ENCODE results near the gene TMEM63A. TPM values are rescaled to one million over a fixed set of nuclear protein-coding genes. Genes with fewer than 3 reads are reported as not detected.

The TMEM63A gene
- polyA plus RNA-seq, 2 of the 4 experiments (the other 2 are of a cell fraction): 7.5 to 9.5 TPM

GRCh38 chr1:225892307-225892706 is 10.1 kb upstream of the TMEM63A start:
- no peak overlapping the region for H3K27ac ChIP-seq
- FAIRE-seq: no peak
- ATAC-seq: no peak
- CTCF ChIA-PET: interaction anchor here (1.8 to 19.4 kb wide), 2 partner anchors 10 to 15 kb away, joined by 7 to 207 read pairs; partner anchors contain the start of gene TMEM63A
- WGBS (ENCODE audit: missing lambda C conversion rate): 79% methylated on average over 6 of the region's 6 CpGs
- no peak overlapping the region for H3K4me2 ChIP-seq
- POLR2A ChIA-PET: no interaction called here
- TF ChIP-seq ZSCAN20 (CRISPR knock-in tag; IDR thresholded peaks at IDR 0.05) (no peak), HEYL (CRISPR knock-in tag; IDR thresholded peaks at IDR 0.05) (no peak), NR3C1 (IDR thresholded peaks at IDR 0.05) (no peak), KDM5A (IDR thresholded peaks at IDR 0.05) (no peak), FOXS1 (CRISPR knock-in tag; IDR thresholded peaks at IDR 0.05) (no peak), POLR2AphosphoS2 (conservative IDR thresholded peaks at IDR 0.05; ENCODE audit: low read length) (no peak)
- TF ChIP-seq, protein P1, sequence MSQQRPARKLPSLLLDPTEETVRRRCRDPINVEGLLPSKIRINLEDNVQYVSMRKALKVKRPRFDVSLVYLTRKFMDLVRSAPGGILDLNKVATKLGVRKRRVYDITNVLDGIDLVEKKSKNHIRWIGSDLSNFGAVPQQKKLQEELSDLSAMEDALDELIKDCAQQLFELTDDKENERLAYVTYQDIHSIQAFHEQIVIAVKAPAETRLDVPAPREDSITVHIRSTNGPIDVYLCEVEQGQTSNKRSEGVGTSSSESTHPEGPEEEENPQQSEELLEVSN (IDR thresholded peaks at IDR 0.05; ENCODE audit: borderline replicate concordance, low read depth): no peak
- H3K9me3 ChIP-seq: no peaks in the 10 kb centered on the region
- no peak for DNase-seq (ENCODE audit: low read depth in 1 of 2, low spot score in 1 of 2)
- H3K4me1 ChIP-seq: peaks cover 35% of the 10 kb centered on the region
- H3K4me3 ChIP-seq: no peak overlapping the region

GRCh38 chr1:225891229-225891972 is 9.2 kb upstream of the TMEM63A start:
- DNase-seq (ENCODE audit: low read depth in 1 of 2, low spot score in 1 of 2): peak in 1 of 2 experiments; percentile 36
- Histone ChIP-seq H3K27ac (peak overlapping the region in 1 of 2 experiments; percentile 22; a peak in 1 of 6 replicates), H3K4me2 (no peak overlapping the region), H3K4me1 (peaks cover 33% of the 10 kb centered on the region), H3K9me3 (no peaks in the 10 kb centered on the region), H3K4me3 (no peak overlapping the region)
- ChIA-PET POLR2A (interaction anchor here (1.6 kb wide), 1 partner anchor 9 kb away, joined by 4 read pairs; the partner anchor contains the start of gene TMEM63A), CTCF (interaction anchor here (1.1 to 19.4 kb wide), 4 partner anchors 9 to 417 kb away, joined by 3 to 207 read pairs (median 5); partner anchors contain the start of gene TMEM63A)
- no peak for FAIRE-seq
- TF ChIP-seq, protein P1 (IDR thresholded peaks at IDR 0.05; ENCODE audit: borderline replicate concordance, low read depth): no peak
- no peak for TF ChIP-seq NPAS2 (CRISPR knock-in tag; IDR thresholded peaks at IDR 0.05; ENCODE audit: borderline replicate concordance)
- no peak for TF ChIP-seq JUNB (IDR thresholded peaks at IDR 0.05)
- no peak for TF ChIP-seq RFX5 (IDR thresholded peaks at IDR 0.05)
- no peak for TF ChIP-seq RCOR1 (IDR thresholded peaks at IDR 0.05; ENCODE audit: low read depth, low read length)
- no peak for TF ChIP-seq FOSB (CRISPR knock-in tag; IDR thresholded peaks at IDR 0.05)
- TF ChIP-seq, protein P2, sequence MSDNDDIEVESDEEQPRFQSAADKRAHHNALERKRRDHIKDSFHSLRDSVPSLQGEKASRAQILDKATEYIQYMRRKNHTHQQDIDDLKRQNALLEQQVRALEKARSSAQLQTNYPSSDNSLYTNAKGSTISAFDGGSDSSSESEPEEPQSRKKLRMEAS (IDR thresholded peaks at IDR 0.05): no peak
- TF ChIP-seq SMC3 (IDR thresholded peaks at IDR 0.05): no peak
- TF ChIP-seq TP53 (CRISPR knock-in tag; IDR thresholded peaks at IDR 0.05): no peak
- no peak for TF ChIP-seq FOSL2 (IDR thresholded peaks at IDR 0.05)
- no peak for TF ChIP-seq FOSL2 (CRISPR knock-in tag; IDR thresholded peaks at IDR 0.05)
- TF ChIP-seq ESRRA (IDR thresholded peaks at IDR 0.05; ENCODE audit: borderline replicate concordance, low read length): no peak
- TF ChIP-seq NFE2L2 (conservative IDR thresholded peaks at IDR 0.05; ENCODE audit: low read length): no peak
- no peak for TF ChIP-seq HOXB13 (CRISPR knock-in tag; IDR thresholded peaks at IDR 0.05; ENCODE audit: low read depth)
- no peak for TF ChIP-seq KDM1A (IDR thresholded peaks at IDR 0.05; ENCODE audit: low read depth)
- no peak for TF ChIP-seq CEBPB (IDR thresholded peaks at IDR 0.05)
- no peak for TF ChIP-seq POLR2AphosphoS2 (conservative IDR thresholded peaks at IDR 0.05; ENCODE audit: low read length)
- TF ChIP-seq RAD21 (conservative IDR thresholded peaks at IDR 0.05 in 1 of 2, IDR thresholded peaks at IDR 0.05 in 1 of 2): no peak
- TF ChIP-seq NR3C1 (IDR thresholded peaks at IDR 0.05): no peak
- peak in 1 of 2 experiments; percentile 12; a peak in 2 of 6 replicates for ATAC-seq
- 86% methylated on average over 14 of the region's 14 CpGs for WGBS (ENCODE audit: missing lambda C conversion rate)
